Epidermal melanocyte (primary cell): ENCODE results near the gene MTHFD2.

ENCODE experiments used
- DNase-seq: peaks from one replicate; pipeline ENCODE4 v3.0.0; 2011; ENCODE audit warnings: low spot score; ENCODE audit not compliant: insufficient read length

MTHFD2 gene

DNA sequence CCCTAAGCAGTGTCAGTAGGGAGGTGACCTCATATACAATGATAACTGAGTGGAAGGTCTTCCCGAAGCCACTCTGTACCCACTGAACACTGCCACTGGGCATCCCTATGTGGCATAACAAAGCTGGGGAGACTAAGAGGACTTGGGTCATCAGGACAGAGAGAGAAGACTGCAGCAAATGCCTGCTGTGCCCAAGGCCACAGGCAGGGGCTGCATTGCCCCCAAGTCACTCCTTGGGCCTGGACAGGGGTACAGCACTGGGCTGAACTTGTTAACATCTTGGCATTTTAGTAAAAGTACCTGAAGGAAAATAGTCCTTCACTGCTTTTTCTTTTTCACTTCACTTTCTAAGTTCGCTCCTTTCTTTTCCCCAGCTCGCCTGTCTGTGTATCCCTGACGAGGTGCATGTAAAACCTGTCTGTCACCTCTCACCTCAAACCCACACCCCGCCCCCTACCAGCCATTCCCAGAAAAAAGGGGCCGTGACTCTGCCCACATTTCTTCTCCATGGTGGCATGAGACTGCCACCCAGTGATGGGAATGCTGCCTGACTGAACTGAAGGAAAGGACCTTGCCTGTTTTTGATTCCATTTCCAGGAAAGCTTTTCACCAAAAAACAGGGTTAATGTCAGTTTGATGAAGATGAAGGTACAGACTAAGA is 62.9 kb downstream of the MTHFD2 start:
- DNase-seq: peak; percentile 48

DNA sequence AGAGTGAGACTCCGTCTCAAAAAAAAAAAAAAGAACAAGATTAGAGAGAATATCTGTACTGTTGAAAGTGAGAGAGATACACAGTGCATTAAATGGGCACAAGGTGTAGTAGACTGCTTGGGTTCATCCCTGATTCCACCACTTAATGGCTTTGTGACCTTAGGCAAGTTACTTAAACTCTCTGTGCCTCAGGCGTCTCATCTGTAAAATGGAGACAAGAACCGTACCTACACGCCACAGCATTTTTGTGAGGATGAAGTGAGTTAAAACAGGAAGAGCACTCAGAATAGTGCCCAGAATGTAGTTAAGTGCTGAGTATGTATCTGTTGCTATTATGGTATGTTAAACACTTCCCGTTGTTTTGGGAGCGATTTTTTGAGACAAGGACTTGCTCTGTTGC is 64.3 kb downstream of the MTHFD2 start:
- DNase-seq: no peak

DNA sequence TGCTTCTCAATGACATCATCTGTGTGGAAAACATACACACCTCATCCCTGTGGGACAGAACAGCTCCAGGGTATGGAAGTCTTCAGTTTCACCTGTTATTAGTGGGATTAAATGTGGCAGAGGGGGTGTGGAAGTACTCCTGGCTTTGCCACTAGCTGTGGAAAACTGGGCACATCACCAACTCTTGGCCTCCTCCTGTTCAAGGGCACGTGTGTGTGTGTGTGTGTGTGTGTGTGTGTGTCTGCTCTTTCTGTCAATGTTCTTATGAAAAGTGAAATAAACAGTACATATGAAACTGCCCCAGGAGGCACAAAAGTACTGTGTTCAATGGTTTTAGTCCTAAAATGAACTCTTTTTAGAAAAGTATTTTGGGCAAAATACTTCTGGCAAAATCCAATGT is 65.9 kb downstream of the MTHFD2 start:
- no peak for DNase-seq

DNA sequence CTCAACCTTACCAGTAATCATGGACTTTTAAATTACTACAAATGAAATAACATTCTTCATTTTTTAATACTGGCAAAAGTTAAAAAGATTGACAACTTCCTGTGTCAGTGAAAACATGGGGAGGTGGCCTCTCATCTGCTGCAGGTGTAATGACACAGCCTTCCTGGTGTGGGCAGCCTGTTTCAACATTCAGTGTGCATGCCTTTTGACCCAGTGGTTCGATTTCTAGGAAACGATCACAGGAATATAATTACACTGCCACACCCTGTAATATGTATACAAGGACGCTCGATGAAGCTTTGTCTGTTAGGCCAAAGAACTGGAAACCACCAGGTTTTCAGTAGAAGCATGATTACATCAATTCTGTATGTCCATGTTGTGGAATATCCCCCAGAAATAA is 68.7 kb downstream of the MTHFD2 start:
- DNase-seq: no peak
